Mammary epithelial cell (primary cell): ENCODE data around the gene NTM.

Experiments
- CTCF ChIP-seq, 2 donors: IDR thresholded peaks in 1 of 2; conservative IDR thresholded peaks in 1 of 2; 2 replicates each; pipeline ENCODE4 v1.5.1; 2011 to 2012; ENCODE audit warnings: inconsistent platforms in 2 of 2, low read length in 2 of 2, mild to moderate bottlenecking in 2 of 2, control low read depth in 1 of 2, low read depth in 1 of 2; ENCODE audit not compliant: insufficient read depth in 1 of 2; ENCODE audit errors: extremely low read depth in 1 of 2
- EZH2 ChIP-seq: IDR thresholded peaks from 2 replicates; pipeline ENCODE4 v1.6.1; 2012; ENCODE audit warnings: low read length, inconsistent platforms, borderline replicate concordance

GRCh38 chr11:131683131-131683530 is 312.7 kb downstream of the NTM start:
- TF ChIP-seq CTCF (conservative IDR thresholded peaks at IDR 0.05 in 1 of 2, IDR thresholded peaks at IDR 0.05 in 1 of 2; ENCODE audit: extremely low read depth in 1 of 2, insufficient read depth in 1 of 2, low read depth in 1 of 2, low read length in 2 of 2) (no peak), EZH2 (no peak)
